ENCODE measurements around the gene BCCIP. TPM values are rescaled to one million over a fixed set of nuclear protein-coding genes. Genes with fewer than 3 reads are reported as not detected.

Gene BCCIP
- total and polyA plus RNA-seq, 7 donors = 57.6 to 235 (median 87.6) TPM

- Histone ChIP-seq H3K36me3 (ENCODE audit: insufficient read depth in 1 of 2, low read depth in 1 of 2) (peaks cover 8 to 53% of the 10 kb centered on the region in 2 donors), H3K9me3 (no peaks in the 10 kb centered on the region), H3K27ac (no peak overlapping the region), H3K27me3 (ENCODE audit: insufficient read depth in 3 of 3, low read length in 2 of 3) (no peaks in the 10 kb centered on the region), H3K4me1 (no peaks in the 10 kb centered on the region), H3K4me3 (no peak overlapping the region)
- DNase-seq = no peak
- 80 to 86% (median 81%) methylated on average over 3 of the region's 3 CpGs for WGBS, 3 donors
- TF ChIP-seq CTCF (IDR thresholded peaks at IDR 0.05) = no peak
- no peak for ATAC-seq
- intact Hi-C loops (cut with DNase I) = no loop called here
These were observed 41.8 kb downstream of the BCCIP start for GRCh38 chr10:125865120-125865519.

- intact Hi-C loops (cut with DNase I) = no loop called here
- Histone ChIP-seq H3K9me3 (no peaks in the 10 kb centered on the region), H3K27me3 (ENCODE audit: insufficient read depth in 3 of 3, low read length in 2 of 3) (no peaks in the 10 kb centered on the region), H3K36me3 (ENCODE audit: insufficient read depth in 1 of 2, low read depth in 1 of 2) (peaks cover 8 to 52% of the 10 kb centered on the region in 2 donors), H3K27ac (no peak overlapping the region), H3K4me3 (no peak overlapping the region), H3K4me1 (no peaks in the 10 kb centered on the region)
- ATAC-seq = no peak
- whole genome bisulfite sequencing, 3 donors = 95 to 97% (median 96%) methylated on average over 7 of the region's 7 CpGs
- TF ChIP-seq CTCF (IDR thresholded peaks at IDR 0.05) = no peak
- no peak for DNase-seq
These were observed 43.2 kb downstream of the BCCIP start for GRCh38 chr10:125866421-125867029.

GRCh38 chr10:125868372-125868975 lies 45.1 kb downstream of the BCCIP start:
- Histone ChIP-seq H3K36me3 (ENCODE audit: insufficient read depth in 1 of 2, low read depth in 1 of 2) (peaks cover 8 to 40% of the 10 kb centered on the region in 2 donors), H3K27ac (no peak overlapping the region), H3K27me3 (ENCODE audit: insufficient read depth in 3 of 3, low read length in 2 of 3) (no peaks in the 10 kb centered on the region), H3K4me3 (no peak overlapping the region), H3K9me3 (no peaks in the 10 kb centered on the region), H3K4me1 (no peaks in the 10 kb centered on the region)
- ATAC-seq (peak in 3 of 4 donors; percentile 48 to 74 (median 66)), DNase-seq (no peak)
- intact Hi-C loops (cut with DNase I) = no loop called here
- TF ChIP-seq CTCF (IDR thresholded peaks at IDR 0.05) = peak; percentile 86
- 64 to 67% (median 67%) methylated on average over 7 of the region's 7 CpGs for WGBS, 3 donors

GRCh38 chr10:125871338-125871737 lies 48.0 kb downstream of the BCCIP start:
- ATAC-seq = no peak
- H3K4me3 ChIP-seq = no peak overlapping the region
- H3K4me1 ChIP-seq = no peaks in the 10 kb centered on the region
- no peak for DNase-seq
- WGBS, 3 donors = 84 to 94% (median 87%) methylated on average over 4 of the region's 4 CpGs
- H3K27ac ChIP-seq = no peak overlapping the region
- H3K27me3 ChIP-seq (ENCODE audit: insufficient read depth in 3 of 3, low read length in 2 of 3) = no peaks in the 10 kb centered on the region
- peaks cover 11 to 27% of the 10 kb centered on the region in 2 donors for H3K36me3 ChIP-seq (ENCODE audit: insufficient read depth in 1 of 2, low read depth in 1 of 2)
- peaks cover 5% of the 10 kb centered on the region for H3K9me3 ChIP-seq
- intact Hi-C loops (cut with DNase I) = no loop called here
- no peak for TF ChIP-seq CTCF (IDR thresholded peaks at IDR 0.05)
